MV-4-11 (cell line): ENCODE results near the gene PDE4D.
"Not testable (repeated sequence)": the region's sequence is repeated elsewhere in the genome, so short reads cannot be mapped to it uniquely, and the experiment has no call there.

Source experiments
- DNase-seq: peaks from one replicate; lab custom pipeline; 2025; lab: John Stamatoyannopoulos, UW

The PDE4D gene

DNA sequence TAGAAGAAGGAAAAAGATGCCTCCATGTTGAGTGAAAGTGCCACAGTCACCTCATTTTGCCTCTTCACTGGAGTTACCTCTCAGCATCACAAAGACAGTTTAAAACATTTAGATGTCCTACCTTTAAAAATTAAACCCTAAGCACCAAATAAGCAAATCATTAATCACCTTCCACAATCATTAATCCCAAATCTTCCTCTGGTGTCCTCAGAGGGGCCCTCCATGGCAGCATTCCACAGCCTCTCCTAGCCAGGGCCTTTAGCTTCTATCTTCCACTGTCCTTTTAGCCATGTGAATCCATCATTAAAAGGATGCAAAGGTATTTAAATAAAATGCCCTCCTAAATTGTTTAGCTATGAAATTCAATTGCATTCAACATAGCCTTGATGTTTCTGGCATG, 310.8 kb downstream of the PDE4D start:
- DNase-seq = no peak

DNA sequence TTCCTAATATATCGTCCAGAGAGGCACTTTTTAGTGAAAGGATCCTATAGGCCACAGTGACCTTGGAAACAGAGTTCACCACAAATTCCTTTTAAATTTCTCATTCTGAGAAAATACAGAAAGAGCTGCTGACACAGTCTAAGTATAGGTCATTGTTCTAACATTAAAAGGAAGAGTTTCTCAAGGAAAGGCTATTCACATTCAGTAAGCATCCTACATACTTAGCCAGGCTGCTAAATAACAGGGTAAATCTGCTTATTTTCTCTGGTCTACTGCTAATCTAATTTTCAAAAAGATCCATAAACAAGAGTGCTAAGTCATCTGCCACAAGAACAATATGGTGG, 313.7 kb downstream of the PDE4D start:
- no peak for DNase-seq

DNA sequence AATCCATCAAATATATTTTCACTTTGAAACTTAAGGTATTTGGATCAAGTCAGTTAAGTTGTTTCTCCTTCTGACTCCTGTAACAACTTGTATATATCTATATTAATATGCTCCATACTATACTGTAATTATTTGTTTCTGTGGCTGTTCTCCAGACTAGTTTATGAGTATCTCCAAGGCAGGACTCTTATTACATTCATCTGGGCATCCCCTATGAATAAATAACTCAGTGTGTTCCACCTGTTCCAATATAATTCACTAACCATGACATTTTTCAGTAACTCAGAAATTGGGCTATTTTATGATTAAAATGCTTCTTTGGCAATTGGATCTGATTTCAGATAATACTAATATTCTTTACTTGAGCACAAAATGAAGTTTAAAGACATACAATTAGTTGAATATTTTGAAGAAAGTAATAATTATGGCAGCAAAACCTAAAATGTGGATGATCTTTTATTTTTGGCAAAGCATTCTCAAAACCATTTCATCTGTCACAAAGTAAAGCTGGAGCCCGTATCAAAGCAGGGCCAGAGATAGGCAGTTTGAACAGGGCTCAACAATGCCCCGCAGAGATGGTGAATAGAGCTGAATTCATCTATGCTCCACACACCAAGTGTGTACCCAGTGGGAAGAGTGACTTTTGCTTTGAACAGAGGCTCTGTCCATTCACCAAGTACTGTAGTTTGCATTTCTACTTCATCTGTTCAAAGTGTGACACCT, 314.3 kb downstream of the PDE4D start:
- DNase-seq = no peak

DNA sequence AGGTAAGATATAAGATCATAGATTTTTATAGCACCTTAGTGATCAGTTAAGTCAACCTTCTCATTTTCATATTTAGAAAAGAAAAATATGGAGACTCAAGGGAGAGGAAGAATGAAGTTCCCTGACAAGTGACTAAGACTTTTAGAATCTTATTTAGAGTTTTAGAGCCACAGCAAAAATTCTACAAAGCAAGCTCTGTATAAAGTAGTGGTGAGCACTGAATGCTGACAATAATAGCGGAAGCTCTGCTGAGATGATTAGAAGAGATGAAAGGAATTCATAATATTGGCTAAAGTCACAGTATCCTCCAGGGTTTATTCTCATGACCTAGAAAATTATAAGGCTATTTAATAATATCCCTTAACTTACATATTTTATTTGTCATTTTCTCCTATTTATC, 316.0 kb downstream of the PDE4D start:
- no peak for DNase-seq

DNA sequence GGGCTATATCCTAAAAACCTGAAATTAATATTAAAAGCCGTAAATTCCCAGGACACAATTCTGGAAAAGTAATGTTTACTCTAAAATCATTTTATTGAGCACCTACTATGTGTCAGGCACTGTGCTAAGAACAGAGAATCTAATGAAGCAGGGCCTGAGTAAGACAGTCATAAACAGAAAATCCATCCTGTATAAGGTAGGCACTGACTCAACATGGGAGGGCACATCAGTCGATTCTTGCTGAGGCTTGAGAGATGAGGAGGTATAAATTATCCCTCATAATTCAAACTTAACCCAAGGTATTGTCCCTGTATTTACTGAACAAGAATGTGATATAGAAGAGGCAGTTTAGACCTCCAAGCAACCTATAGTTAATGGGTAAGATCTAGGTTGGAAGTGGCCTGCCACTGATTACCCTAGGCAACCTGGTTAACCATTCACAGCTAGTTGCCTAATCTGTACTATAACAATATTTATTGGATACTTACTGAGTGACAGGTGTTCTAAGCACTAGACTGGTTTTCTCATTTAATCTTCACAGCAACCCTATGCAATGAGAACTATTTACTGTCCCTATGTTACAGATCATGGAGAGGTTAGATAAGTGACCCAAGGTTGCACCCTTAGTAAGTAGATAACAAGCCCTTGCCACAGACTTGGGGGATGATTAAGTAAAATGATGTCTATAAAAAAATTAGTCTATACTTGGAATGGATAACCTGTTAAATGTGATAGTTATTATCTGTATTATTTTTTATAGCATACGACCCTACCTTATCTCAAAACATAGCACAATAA, 317.7 kb downstream of the PDE4D start:
- no peak for DNase-seq

DNA sequence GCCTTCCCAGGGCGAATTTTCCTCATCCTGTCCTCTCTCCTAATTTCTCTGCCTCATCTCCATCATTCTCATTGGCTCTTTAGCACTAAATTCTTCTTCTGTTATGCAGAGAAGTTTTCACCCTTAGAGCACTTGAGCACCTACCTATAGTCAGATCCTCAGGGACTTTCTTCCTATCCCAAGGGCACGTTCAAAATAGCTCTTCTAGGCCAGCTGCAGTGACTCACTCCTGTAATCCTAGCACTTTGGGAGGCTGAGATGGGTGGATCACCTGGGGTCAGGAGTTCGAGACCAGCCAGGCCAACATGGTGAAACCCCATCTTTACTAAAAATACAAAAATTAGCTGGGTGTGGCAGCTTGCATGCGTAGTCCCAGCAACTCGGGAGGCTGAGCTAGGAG, 320.0 kb downstream of the PDE4D start:
- not testable (repeated sequence) for DNase-seq

DNA sequence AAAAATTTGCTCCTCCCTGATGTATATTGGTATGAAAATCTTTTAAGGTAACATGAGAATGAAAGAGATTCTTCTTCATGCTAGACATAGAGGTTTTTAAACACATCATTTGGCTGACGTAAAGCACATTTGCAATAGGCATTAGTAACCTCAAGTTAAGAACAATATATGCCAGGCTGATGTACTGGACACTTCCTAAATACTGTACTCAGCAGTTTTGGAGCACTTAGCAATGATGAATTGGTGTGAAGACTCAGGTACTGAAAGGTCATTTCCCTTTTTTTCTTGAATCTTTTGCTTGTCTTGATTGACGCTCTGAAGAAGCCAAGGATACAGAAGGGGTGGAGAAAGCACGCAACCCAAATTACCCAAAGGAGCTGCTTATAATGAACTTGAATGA, 322.5 kb downstream of the PDE4D start:
- DNase-seq = no peak

DNA sequence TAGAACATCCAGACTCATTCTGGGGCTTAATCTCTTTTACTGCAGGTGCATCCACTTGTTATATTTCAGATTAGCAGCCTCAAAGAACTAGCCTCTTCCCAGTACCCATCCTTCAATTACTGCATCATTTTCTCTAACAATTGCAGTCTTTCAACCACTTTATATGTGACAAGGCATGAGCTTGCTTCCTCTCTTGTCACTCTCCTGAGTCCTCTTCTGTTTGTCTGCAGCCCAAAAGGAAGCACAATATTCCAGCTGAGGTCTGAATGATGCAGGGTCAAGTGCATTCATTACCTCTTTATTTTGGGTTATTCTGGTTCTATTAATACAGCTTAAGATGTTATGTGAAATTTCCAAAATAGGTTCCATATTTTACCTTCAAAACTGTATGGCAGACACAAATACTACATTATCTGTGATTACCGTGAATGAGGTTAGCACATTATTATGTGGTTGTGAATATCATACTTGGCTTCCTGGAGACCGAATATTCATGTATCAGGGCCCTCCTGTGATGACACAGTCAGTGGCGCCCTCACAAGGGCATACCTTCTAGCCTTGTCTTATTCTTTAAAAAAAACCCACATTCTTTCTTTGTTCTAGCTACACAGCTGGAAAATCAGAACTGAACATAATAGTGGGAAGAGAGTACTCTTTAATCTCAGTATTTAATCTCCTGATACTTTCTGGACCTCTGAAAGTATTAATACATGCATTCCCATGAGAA, 323.8 kb downstream of the PDE4D start:
- DNase-seq = no peak

DNA sequence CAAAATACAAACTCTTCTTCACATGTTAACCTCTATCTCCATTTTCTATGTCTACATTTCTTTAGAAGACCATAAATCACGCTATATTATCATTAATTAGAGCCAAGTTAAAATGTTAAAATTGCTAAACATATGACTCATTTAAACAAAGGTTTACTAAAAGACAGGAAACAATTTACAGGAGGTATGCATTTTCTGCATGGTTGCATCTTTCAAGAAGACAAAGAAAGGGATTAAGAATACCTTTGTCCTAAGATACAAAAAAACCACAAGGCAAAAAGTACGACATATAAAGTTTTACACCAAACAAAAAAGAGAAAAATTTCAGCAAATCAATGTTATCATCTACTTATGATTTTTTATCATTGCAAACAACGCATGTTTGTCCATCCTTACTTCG, 324.4 kb downstream of the PDE4D start:
- DNase-seq = no peak

DNA sequence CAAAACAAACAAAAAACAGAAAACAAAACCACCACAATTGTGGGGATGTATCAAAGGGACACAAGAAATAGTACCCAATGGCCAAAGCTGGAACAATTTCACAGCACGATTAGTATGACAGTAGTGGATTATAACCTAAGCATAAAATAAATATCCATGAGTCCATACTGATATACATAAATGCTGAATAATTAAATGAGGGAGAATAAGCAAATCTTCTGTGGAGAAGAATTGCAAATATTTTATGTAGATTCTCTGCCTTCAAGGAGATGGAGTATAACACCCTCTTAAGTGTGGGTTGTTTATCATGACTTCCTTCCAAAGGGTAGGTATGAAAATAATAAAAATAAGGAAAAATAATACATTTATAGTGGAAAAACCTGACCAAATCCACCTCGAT, 325.4 kb downstream of the PDE4D start:
- DNase-seq = no peak

DNA sequence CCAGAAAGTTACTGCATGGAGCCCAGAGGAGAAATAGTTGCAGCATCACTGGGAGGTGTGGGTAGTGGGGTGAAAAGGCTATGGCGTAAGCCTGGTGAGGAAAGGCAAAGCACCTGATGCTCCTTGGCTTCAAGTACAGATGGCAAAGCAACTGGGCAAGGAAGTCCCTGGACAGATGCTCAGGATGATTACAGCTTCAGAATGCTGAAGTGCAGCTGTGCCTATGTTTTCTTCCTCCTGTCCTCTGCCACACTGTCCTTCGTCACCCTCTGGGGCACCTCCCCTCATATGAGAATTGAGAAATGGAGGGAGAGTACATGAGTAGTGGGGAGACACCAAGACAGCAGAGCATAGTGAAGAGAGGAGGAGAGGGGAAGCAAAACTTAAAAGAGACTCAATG, 328.0 kb downstream of the PDE4D start:
- no peak for DNase-seq

DNA sequence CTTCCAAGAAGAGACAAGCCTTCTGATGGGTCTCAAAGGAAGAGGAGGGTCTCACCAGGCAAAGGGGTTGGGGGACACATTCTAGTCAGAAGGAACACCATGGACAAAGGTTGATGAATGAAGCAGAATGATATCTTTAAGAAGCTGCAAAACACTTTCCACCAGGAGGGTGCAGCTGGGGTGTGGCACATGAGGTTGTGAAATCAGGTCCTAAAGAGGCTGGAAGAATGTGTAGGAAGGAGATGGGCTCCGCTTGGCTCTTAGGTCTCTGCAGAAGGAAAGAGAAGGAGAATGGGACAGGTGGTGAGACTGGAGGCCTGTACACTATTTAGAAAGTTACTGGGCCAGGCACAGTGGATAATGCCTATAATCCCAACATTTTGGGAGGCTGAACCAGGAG, 328.6 kb downstream of the PDE4D start:
- no peak for DNase-seq

DNA sequence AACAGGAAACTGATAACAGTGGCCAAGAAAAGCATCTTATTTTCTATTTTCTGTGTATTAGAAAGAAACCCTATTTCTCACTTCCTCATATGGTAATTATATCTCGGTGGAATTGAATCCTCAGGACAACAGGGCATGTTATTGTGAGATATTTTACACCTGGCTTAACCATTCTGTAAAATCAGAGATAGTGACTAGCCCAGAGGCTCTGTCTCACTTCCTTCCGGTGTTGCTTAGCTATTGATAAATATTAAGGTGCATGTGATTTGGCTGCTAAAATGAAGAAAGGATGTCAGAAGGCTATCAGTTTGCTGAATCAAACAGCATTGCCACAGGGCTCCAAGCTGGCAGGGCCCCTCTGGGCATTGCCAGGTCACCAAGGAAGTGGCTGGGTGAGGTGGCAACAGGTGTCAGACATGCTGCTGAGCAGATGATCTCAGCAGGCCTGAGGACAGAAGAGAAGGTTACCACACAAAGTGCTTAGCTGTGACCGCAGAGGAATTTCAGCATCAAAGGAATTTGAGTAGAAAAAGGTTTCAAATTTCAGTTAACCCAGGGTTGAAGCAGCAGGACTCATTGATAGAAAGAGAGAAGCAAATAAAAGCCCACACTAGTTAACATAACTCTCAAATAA, 330.7 kb downstream of the PDE4D start:
- no peak for DNase-seq

DNA sequence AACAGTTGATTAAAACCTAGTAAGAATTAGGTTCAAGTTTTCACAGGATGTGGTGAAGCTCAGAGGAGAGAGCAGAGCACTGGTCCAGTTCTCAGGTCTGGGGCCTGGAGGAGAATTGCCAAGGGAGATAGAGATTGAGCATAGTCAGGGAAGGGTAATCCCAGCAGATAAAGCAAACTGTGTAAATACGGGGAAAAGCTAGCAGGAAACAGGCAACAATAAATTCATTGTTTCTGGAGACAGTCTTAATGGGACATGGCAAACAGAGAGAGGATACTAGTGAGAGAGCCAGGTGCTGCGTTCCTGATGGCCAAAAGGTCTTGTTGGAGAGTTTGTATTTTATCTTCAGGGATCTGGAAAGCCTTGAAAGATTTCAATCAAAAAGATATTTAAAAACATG, 333.0 kb downstream of the PDE4D start:
- DNase-seq = no peak

DNA sequence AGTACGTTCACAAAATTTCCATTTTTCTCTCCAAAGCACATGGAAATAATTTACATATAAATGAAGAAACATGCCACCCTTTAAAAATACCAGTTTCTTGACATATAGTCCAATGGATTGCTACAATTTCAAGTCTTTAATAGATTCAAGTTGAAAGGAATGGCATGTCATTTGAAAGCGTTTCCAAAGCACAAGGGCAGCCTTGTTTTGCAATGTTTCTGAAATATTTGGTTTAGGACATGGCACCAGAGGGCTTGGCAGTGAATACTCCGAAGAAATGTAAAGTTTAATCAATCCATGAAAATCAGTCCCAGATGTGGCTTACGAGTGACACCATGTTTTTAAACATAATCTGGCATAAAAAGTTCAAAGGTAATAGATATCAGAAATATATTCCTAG, 333.7 kb downstream of the PDE4D start:
- DNase-seq = no peak

DNA sequence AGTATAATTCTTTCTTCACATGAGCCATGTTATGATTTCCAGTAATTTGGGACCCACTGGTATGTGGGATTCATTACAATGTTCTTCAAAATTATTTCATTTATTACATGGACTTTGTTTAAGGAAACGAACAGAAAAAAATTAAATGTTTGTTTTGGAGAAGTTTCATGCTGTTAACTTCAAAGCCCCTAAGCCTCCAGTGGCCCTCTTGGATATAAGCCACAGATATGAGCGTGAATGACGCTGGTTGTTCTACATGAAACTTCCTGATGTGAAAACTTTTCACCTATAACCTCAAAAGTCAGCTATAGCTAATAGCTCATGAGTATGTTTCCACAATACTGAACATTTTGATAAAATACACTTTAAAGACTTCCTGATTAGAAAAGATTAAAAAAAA, 334.2 kb downstream of the PDE4D start:
- no peak for DNase-seq

DNA sequence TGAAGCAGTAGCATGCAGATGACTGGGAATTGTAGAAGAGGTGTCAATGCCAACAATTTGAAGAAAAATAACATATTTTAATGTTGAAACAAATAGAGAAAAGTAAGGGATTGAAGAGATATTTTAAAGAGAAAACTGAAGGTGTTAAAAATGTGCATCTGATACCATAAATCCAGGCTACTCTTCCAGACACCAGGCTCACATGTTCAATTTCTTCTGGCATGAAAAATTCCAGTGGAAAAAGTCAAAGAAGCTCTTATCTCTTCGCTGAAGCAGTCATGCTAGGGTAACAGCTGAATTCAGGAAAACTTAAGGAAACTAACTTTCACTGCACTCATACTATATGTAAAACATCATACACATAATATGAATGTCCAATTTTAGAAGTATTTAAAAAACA, 335.0 kb downstream of the PDE4D start:
- DNase-seq = no peak

DNA sequence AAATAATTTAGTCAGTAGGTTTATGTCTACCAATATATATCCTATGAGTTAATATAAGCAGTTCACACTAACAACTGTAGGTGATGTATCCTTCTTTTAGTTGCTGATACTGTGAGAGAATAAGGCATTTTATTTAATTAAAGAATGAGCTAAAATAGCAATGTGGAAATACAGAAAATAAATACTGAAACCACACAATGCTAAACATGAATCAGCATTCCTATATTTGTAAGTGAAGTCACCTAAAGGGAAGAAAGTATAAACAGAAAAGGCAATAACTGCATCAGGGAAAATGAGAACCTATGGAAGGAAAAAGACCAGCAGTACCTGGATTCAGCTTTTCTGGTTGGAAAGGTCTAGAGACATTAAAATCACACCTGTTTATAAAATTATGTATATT, 336.0 kb downstream of the PDE4D start:
- DNase-seq = no peak

DNA sequence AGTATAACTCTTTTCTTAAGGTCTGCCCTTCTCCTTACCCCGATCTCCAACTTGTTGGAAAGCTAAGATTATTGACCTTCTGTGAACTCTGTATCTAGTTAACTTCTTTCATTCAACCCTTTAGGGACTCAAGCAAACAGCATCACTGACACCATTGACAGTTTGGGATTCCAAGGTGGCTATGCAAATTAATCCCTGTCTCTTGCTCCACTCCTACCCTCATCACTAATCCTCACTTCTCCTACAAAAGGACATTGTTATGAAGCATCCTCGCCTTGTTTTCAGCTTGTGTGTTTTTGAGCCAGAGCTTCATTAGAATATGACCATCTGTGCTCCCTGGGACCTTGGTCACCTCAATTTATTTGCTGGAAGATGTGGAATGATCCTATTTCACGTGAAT, 337.9 kb downstream of the PDE4D start:
- no peak for DNase-seq

DNA sequence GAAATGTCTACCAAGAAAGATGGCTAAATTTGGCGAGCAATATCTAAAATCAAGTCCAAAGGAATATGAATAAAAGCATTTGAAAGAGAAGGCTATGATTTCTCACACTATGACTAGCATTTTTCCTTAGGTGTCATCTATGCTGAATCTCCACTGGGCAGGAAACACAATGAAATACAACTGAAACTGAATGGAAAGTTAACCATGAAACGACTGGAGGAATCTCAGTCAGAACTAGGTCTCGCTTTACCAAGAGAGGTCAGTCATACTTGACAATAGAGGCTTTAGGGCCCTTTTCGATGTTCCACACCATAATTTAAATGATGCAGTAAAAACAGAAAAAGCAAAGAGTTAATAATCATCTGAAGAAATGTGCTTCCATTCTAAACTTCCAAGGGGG, 339.0 kb downstream of the PDE4D start:
- no peak for DNase-seq

DNA sequence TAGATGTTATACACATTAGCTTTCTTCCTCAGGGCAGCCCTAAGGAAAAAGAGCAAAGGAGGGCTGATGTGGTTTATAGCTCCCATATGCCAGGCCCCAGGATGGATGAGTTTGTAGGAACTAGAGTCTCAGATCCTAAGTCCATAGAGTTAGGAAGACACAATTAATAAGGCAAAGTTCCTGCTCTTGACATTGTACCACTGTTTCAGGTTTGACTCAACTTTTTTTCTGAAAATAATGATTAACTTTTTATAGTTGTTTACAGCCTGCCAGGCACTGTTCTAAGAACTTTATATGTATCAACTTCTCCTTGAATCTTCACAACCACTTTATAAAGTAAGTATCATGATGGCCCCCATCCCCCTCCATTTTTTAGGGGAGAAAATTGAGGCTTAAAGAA, 339.5 kb downstream of the PDE4D start:
- DNase-seq = no peak

DNA sequence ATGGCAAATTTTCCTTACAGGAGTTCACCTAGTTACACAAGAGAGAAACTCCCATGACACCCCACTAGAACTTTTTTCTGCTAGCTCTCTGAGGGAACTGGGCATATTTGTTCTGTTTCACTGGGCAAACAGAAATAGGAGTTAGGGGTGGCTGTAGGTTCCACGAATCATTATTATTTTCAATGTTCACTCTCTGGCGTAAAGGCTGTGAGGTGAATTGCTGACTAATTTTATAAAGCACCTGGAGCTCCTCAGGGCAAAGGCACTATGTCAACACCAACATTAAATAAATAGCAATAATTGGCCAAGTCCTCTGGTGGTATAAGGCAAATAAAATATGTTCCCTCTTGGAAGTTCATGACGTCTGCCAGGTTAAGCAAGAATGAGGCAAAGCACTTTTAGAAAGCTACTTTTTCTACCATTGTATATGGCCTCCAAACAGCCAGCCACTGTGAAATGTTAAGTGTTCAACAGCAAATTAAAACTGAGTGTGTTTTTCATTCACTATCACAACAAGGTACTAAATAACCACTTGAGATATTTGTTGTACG, 344.6 kb downstream of the PDE4D start:
- DNase-seq = no peak
